ENCODE measurements around the gene TTC39C. TPM values are rescaled to one million over a fixed set of nuclear protein-coding genes. Genes with fewer than 3 reads are reported as not detected.
A peak's percentile ranks its signal among the peaks of the same experiment; 100 is the strongest.

TTC39C gene
- total RNA-seq, 1 donor from 2014 or later = 14.3 TPM

DNA sequence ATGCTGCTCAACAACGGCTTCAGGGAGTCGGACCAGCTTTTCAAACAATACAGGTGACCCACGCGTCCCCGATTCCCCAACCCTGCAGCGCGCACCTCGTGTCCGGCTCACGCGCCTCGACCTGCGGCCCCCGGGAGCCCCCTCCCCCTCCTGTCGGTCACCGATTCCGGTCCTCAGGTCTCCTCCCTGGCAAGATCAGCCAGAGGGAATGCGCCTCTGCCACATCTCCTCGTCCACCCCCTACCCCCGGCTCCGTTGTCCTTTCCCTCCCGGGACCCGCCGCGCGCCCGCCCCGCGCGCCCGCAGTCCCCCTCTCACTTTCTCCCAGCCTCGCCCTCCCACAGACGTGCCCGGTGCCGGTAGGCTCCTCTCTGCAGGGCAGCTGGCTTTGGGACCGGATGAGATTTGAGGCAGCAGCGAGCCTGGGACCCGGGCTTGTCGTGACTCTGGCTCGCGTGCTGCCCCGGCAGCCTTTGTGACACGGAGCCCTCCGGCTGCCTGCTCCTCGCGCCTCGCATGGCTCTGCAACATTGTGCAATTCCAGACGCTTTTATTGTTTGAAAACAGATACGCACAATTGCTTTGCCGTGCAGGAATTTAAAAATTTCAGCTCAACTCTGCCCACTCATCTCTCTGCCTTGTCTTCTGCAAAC is 558 bp downstream of the TTC39C start:
- intact Hi-C loops (cut with micrococcal nuclease) = loop anchor here (1.0 to 5.0 kb wide), 5 partner anchors 61 to 513 kb away; partner anchors contain the start of gene RMC1
- H3K9me3 Mint-ChIP-seq = no peaks in the 10 kb centered on the region

DNA sequence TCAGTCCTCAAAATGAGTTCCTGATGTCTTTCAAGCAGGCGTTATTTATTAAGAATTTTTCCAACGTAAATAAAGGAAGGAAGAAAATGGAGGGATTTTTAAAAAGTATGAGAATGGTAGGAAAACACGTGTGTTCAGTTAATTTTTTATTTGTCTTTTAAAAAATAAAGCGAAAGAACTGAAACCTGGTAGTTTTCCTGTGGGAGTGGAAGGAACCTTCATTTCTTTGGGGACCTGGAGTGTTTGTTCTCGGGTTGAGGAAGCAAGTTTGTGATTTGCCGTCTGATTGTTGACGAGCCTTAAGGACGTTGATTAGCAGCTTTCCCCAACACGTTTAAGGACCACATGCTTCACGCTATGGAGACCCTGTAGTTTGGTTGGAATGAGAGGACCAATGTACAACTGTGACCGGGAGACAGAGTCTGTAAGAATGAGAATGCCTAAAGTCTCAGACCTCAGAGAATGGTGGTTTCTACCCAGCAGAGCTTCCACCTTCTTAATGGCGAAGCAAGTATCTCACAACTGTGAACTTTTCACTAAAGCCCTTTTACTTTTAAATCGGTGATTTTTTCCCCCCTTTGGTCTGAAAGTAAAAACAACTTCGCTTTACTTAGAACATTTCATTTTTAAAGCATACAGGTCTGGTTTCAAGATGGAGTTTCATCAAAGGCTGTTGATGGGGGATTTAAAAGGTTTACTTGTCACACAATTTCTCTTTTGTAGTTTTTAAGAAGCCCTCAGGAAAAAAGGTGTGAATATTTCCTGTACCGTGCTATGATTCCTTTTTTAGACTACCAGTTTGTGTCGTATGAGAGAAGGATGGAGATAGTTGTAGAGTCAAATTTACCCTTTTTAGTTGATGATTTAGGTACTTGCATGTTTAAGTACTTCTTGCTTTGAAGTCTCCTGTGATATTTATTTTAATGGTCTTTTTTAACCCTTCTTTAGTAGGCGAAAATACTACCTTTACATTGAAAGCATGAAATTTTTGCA is 1.4 kb downstream of the TTC39C start:
- intact Hi-C loops (cut with micrococcal nuclease) = loop anchor here (1.0 to 5.0 kb wide), 4 partner anchors 60 to 396 kb away; no protein-coding TSS in a partner anchor
- H3K4me3 Mint-ChIP-seq (ENCODE audit: low read depth) = peak overlapping the region; percentile 92
- no peak for DNase-seq (ENCODE audit: low spot score)
- peak overlapping the region; percentile 84 for H3K27ac Mint-ChIP-seq
- H3K27me3 Mint-ChIP-seq (ENCODE audit: low read depth) = no peaks in the 10 kb centered on the region
- H3K36me3 Mint-ChIP-seq (ENCODE audit: low read depth) = peaks cover 31% of the 10 kb centered on the region
- no peaks in the 10 kb centered on the region for H3K9me3 Mint-ChIP-seq
- H3K4me1 Mint-ChIP-seq (ENCODE audit: low read depth) = peaks cover 73% of the 10 kb centered on the region

More for the DNA sequence above, 558 bp downstream of the TTC39C start:
- Mint-ChIP-seq H3K27ac (peak overlapping the region; percentile 84), H3K4me3 (ENCODE audit: low read depth) (peak overlapping the region; percentile 92), H3K36me3 (ENCODE audit: low read depth) (peaks cover 25% of the 10 kb centered on the region), H3K4me1 (ENCODE audit: low read depth) (peaks cover 72% of the 10 kb centered on the region), H3K27me3 (ENCODE audit: low read depth) (no peaks in the 10 kb centered on the region)
- DNase-seq (ENCODE audit: low spot score) = peak; percentile 44

DNA sequence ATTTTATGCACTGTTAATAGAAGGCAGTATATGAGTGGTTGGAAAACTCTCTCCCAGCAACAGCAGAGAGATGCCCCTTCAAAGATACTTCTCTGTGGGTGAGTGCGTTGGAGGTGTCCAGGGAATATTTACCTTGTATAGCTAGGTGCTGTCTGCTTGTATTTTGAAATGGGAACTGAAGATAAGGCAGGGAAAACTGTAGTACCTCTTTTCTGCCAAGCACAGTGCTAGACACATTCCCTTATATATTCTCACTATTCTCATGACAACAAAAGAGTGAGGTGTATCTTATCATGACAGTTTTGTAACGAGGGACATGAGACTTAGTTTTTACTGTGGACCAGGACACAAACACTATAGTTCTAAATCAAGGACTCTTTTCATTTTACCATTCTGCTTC is 2.1 kb downstream of the TTC39C start:
- peaks cover 38% of the 10 kb centered on the region for H3K36me3 Mint-ChIP-seq (ENCODE audit: low read depth)
- intact Hi-C loops (cut with micrococcal nuclease) = loop anchor here (2.0 to 5.0 kb wide), 2 partner anchors 74 to 396 kb away; no protein-coding TSS in a partner anchor
- no peaks in the 10 kb centered on the region for H3K9me3 Mint-ChIP-seq
- H3K27ac Mint-ChIP-seq = no peak overlapping the region
- no peaks in the 10 kb centered on the region for H3K27me3 Mint-ChIP-seq (ENCODE audit: low read depth)
- H3K4me1 Mint-ChIP-seq (ENCODE audit: low read depth) = peaks cover 74% of the 10 kb centered on the region
- peak overlapping the region; percentile 92 for H3K4me3 Mint-ChIP-seq (ENCODE audit: low read depth)
- no peak for DNase-seq (ENCODE audit: low spot score)

DNA sequence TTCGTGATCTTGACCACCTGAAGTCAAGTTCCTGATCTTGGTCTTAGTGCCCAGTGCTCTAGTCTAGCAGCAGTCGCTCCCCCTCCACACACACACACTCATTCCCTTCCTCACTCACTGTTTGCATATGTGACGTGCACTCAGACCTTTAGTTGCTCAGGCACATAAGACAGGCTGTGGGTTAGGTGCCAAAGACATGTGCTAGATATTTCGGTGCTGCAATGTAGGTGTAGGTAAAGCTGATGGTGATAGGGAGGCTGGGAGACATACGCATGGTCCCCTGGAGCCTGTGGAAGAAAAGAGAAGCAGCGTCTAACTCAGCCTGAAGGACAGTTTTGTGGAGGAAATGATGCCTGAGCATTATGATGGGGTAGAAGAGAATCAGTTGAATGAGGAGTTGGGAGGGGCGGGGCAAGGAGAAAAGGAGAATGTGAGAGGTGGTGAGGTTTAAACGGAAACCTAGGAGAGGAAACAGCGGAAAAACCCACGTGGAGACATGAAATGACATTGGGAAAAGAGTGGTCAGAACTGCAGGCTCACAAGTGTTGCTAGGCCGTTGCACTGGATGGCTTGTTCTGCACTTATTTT is 3.8 kb downstream of the TTC39C start:
- intact Hi-C loops (cut with micrococcal nuclease) = loop anchor here (2.0 to 5.0 kb wide), 2 partner anchors 46 to 394 kb away; no protein-coding TSS in a partner anchor
- H3K27ac Mint-ChIP-seq = peak overlapping the region; percentile 36
- H3K27me3 Mint-ChIP-seq (ENCODE audit: low read depth) = no peaks in the 10 kb centered on the region
- no peaks in the 10 kb centered on the region for H3K9me3 Mint-ChIP-seq
- peak overlapping the region; percentile 42 for H3K4me3 Mint-ChIP-seq (ENCODE audit: low read depth)
- H3K36me3 Mint-ChIP-seq (ENCODE audit: low read depth) = peaks cover 55% of the 10 kb centered on the region
- DNase-seq (ENCODE audit: low spot score) = no peak
- peaks cover 71% of the 10 kb centered on the region for H3K4me1 Mint-ChIP-seq (ENCODE audit: low read depth)

DNA sequence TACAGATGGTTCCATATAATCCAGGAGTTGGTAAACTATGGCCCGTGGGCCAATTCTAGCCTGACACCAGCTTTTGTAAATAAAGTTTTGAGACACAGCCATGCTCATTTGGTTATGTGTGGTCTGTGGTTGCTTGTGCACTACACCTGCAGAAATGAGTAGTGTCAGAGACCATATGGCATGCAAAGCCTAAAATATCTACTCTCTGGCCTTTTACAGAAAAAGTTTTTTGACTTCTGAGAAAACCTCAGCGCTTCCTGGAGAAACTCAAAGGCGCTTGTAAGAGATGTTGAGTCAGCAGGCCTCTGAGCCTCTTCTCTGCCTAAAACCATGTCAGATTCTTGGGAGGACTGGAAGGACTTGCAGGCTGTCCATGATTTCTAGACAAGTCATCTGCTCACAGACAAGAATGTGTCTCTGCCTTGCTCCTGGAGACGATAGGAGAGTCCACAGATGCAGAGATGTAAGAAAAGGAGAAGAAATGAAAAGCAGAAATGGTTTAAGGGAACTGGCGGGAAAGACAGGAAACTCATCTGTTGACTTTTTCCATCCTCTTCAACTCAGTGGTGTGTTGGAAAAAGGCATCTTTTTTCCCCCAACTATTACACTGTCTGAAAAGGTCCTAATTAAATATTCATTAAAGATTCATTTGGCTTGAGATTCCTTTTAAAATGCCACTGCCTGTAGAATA is 5.2 kb downstream of the TTC39C start:
- H3K9me3 Mint-ChIP-seq = no peaks in the 10 kb centered on the region
- H3K27ac Mint-ChIP-seq = peak overlapping the region; percentile 90
- H3K36me3 Mint-ChIP-seq (ENCODE audit: low read depth) = peaks cover 66% of the 10 kb centered on the region
- H3K4me1 Mint-ChIP-seq (ENCODE audit: low read depth) = peaks cover 78% of the 10 kb centered on the region
- no peaks in the 10 kb centered on the region for H3K27me3 Mint-ChIP-seq (ENCODE audit: low read depth)
- H3K4me3 Mint-ChIP-seq (ENCODE audit: low read depth) = peak overlapping the region; percentile 67
- intact Hi-C loops (cut with micrococcal nuclease) = loop anchor here (1.0 to 5.0 kb wide), 4 partner anchors 32 to 393 kb away; no protein-coding TSS in a partner anchor
- peak; percentile 64 for DNase-seq (ENCODE audit: low spot score)

DNA sequence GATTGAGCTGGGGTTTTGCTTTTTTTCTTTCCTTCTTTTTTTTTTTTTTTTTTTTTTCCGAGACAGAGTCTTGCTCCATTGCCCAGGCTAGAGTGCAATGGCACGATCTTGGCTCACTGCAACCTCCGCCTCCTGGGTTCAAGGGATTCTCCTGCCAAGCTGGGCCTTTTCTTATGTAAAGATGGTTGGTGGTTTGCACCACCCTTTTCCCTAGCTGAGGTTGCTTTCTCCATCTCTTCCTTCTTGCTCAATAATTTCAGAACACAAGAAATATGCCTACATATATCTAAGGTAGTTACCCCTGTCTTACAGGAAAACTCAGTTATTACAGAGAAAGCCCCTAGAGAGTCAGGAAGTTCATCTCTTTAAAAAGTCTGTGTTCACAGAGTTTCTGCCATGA is 7.0 kb downstream of the TTC39C start:
- H3K4me3 Mint-ChIP-seq (ENCODE audit: low read depth) = no peak overlapping the region
- no peak for DNase-seq (ENCODE audit: low spot score)
- peaks cover 68% of the 10 kb centered on the region for H3K36me3 Mint-ChIP-seq (ENCODE audit: low read depth)
- H3K27ac Mint-ChIP-seq = no peak overlapping the region
- no peaks in the 10 kb centered on the region for H3K9me3 Mint-ChIP-seq
- no peaks in the 10 kb centered on the region for H3K27me3 Mint-ChIP-seq (ENCODE audit: low read depth)
- intact Hi-C loops (cut with micrococcal nuclease) = no loop called here
- peaks cover 78% of the 10 kb centered on the region for H3K4me1 Mint-ChIP-seq (ENCODE audit: low read depth)

DNA sequence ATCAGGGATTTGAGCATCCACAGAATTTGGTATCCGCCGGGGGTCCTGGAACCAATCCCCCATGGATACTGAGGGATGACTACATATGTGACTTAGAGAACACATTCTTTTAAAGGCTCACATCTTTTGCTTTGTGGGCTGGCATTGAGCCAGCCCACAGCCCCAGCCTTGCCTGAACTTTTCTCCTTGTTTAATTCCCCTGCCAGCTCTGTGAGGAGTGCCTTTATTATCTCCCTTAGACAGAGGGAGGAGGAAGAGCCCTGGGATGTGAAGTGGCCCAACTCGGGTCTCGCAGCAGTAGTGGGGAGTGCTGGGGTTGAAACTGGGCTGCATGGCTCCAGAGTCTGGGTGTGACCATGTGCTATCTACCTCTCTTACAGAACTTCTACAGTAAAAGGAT is 7.6 kb downstream of the TTC39C start:
- intact Hi-C loops (cut with micrococcal nuclease) = no loop called here
- peaks cover 74% of the 10 kb centered on the region for H3K4me1 Mint-ChIP-seq (ENCODE audit: low read depth)
- no peak overlapping the region for H3K27ac Mint-ChIP-seq
- H3K9me3 Mint-ChIP-seq = no peaks in the 10 kb centered on the region
- H3K36me3 Mint-ChIP-seq (ENCODE audit: low read depth) = peaks cover 66% of the 10 kb centered on the region
- no peak for DNase-seq (ENCODE audit: low spot score)
- H3K27me3 Mint-ChIP-seq (ENCODE audit: low read depth) = no peaks in the 10 kb centered on the region
- H3K4me3 Mint-ChIP-seq (ENCODE audit: low read depth) = no peak overlapping the region

DNA sequence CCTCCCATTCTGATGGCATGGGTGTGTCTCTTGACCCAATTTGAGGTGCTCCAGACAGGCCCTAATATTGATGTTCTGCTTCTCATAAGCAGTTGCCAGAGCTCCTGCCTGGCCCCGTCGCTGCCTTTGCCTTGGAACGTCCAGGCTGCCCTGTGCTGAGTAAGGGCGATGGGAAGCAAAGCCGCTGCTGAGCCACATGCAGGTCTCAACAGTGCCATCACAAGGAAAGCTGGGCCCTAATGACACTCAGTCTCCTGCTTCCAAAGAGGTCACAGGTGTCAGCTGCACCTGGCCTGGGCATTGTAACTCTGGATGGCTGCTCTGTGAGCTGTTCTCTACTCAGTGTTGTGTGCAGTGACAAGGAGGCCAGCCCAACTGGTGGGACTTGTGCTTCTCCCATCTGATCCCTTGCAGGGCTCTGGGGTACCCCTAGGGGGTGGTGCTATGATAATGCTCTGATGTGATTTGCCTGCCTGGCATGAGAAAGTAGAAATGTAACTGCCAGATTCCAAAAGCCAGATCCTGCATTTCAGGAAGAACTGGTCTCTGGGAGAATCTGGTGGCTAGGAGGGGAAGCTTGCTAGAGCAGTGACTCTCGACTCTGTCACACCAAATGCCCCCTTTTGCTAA is 8.7 kb downstream of the TTC39C start:
- Mint-ChIP-seq H3K36me3 (ENCODE audit: low read depth) (peaks cover 64% of the 10 kb centered on the region), H3K27ac (no peak overlapping the region)

DNA sequence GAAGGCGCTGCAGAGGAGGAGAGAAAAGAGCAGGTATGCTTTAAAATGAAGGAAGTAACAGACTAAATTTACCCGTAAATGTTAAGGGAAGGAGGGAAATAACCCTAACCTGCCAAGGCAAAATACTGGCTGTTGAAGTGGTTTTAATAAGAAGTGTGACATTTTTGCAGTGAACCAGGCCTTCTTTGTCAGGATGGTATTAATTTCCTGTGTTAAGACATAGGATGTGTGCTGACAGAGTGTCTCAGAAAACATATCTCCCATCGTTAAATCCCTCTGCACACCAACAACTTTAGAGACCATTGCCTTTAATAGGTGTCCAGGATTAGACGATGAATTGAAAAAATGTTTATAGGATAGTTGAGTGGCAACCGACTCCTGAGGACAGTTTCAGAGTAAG is 9.9 kb downstream of the TTC39C start:
- Mint-ChIP-seq H3K36me3 (ENCODE audit: low read depth) (peaks cover 61% of the 10 kb centered on the region), H3K9me3 (no peaks in the 10 kb centered on the region), H3K4me3 (ENCODE audit: low read depth) (no peak overlapping the region), H3K27ac (no peak overlapping the region), H3K4me1 (ENCODE audit: low read depth) (peaks cover 62% of the 10 kb centered on the region), H3K27me3 (ENCODE audit: low read depth) (no peaks in the 10 kb centered on the region)
- intact Hi-C loops (cut with micrococcal nuclease) = no loop called here
- DNase-seq (ENCODE audit: low spot score) = no peak

More for the DNA sequence above, 8.7 kb downstream of the TTC39C start:
- DNase-seq (ENCODE audit: low spot score) = no peak
- H3K9me3 Mint-ChIP-seq = no peaks in the 10 kb centered on the region
- no peak overlapping the region for H3K4me3 Mint-ChIP-seq (ENCODE audit: low read depth)
- peaks cover 73% of the 10 kb centered on the region for H3K4me1 Mint-ChIP-seq (ENCODE audit: low read depth)
- intact Hi-C loops (cut with micrococcal nuclease) = no loop called here
- no peaks in the 10 kb centered on the region for H3K27me3 Mint-ChIP-seq (ENCODE audit: low read depth)

DNA sequence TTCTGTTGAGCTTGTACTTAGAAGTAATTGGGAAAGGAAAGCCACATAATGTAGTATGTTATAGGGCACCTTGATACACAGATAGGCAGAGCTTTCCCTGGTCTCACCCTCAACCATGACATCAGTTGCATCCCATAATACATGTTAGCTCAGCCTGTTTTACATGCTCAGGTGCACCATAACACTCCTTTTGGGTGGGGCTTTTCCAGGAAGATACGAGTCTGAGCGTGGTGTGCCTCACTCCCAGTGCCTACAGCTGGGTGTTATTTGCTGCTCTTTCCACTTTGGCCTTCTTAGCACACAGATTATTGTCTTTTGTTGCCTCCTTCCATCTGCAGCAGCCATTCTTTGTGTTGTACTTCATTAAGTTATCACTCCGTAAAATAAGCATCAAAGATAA is 11.9 kb downstream of the TTC39C start:
- intact Hi-C loops (cut with micrococcal nuclease) = no loop called here
- no peak overlapping the region for H3K4me3 Mint-ChIP-seq (ENCODE audit: low read depth)
- H3K27ac Mint-ChIP-seq = no peak overlapping the region
- H3K4me1 Mint-ChIP-seq (ENCODE audit: low read depth) = peaks cover 52% of the 10 kb centered on the region
- no peak for DNase-seq (ENCODE audit: low spot score)
- H3K27me3 Mint-ChIP-seq (ENCODE audit: low read depth) = no peaks in the 10 kb centered on the region
- no peaks in the 10 kb centered on the region for H3K9me3 Mint-ChIP-seq
- H3K36me3 Mint-ChIP-seq (ENCODE audit: low read depth) = peaks cover 47% of the 10 kb centered on the region

DNA sequence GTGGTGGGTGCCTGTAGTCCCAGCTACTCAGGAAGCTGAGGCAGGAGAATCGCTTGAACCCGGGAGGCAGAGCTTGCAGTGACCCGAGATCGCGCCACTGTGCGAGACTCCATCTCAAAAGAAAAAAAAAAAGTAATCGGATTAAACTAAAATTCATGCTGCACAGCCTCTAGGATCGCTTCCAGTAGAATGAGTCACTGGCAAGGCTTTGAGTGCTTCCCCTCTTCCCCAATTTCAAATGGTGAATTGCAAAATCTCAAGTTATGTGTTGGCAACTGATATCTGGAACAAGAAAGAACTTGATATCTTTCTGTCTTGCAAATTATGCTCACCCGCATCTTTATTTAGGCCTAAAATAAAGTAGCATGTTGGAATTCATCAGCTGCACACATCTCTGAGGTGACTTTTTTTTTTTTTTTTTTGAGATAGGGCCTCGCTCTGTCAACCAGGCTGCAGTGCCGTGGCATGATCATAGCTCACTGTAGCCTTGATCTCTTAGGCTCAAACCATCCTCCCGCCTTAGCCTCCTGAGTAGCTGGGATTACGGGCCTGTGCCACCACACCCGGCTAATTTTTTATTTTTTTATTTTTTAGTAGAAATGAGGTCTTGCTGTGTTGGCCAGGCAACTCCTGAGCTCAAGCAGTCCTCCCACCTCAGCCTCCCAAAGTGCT is 12.7 kb downstream of the TTC39C start:
- H3K9me3 Mint-ChIP-seq = no peaks in the 10 kb centered on the region
- intact Hi-C loops (cut with micrococcal nuclease) = no loop called here
- H3K27ac Mint-ChIP-seq = no peak overlapping the region
- peaks cover 50% of the 10 kb centered on the region for H3K4me1 Mint-ChIP-seq (ENCODE audit: low read depth)
- peaks cover 43% of the 10 kb centered on the region for H3K36me3 Mint-ChIP-seq (ENCODE audit: low read depth)
- no peaks in the 10 kb centered on the region for H3K27me3 Mint-ChIP-seq (ENCODE audit: low read depth)
- H3K4me3 Mint-ChIP-seq (ENCODE audit: low read depth) = no peak overlapping the region
- no peak for DNase-seq (ENCODE audit: low spot score)

All from activated T-helper 2 cell treated with anti-CD3 and anti-CD28 coated beads, Interferon-gamma antibody, Interleukin-2, Interleukin-4, amounts not matched to agents 10 μg/mL and 5 μg/mL and 100 μg/mL, durations not matched to agents 14 hours and 24 hours and 36 hours (primary cell).